HT1080 (cell line): ENCODE results near the gene TMC8. TPM values are rescaled to one million over a fixed set of nuclear protein-coding genes. Genes with fewer than 3 reads are reported as not detected.

Experiments used
- DNase-seq: peaks from one replicate; pipeline ENCODE4 v3.0.0-alpha.2; 2015; ENCODE audit warnings: low read depth
- total RNA-seq: library from RNA; depleted of rRNA; stranded (reverse); fragments of >200 nt; shearing (Covaris generic); gene quantifications from 2 replicates; pipeline ENCODE4 v1.2.3, GENCODE V29; 2014

The TMC8 gene
- total RNA-seq, 1 experiment from 2014 or later: 0.95 TPM

GRCh38 chr17:78122931-78123249 lies 7.7 kb upstream of the TMC8 start:
- DNase-seq: no peak

- DNase-seq: no peak
Measured at GRCh38 chr17:78123258-78123929, 7.2 kb upstream of the TMC8 start.

DNA sequence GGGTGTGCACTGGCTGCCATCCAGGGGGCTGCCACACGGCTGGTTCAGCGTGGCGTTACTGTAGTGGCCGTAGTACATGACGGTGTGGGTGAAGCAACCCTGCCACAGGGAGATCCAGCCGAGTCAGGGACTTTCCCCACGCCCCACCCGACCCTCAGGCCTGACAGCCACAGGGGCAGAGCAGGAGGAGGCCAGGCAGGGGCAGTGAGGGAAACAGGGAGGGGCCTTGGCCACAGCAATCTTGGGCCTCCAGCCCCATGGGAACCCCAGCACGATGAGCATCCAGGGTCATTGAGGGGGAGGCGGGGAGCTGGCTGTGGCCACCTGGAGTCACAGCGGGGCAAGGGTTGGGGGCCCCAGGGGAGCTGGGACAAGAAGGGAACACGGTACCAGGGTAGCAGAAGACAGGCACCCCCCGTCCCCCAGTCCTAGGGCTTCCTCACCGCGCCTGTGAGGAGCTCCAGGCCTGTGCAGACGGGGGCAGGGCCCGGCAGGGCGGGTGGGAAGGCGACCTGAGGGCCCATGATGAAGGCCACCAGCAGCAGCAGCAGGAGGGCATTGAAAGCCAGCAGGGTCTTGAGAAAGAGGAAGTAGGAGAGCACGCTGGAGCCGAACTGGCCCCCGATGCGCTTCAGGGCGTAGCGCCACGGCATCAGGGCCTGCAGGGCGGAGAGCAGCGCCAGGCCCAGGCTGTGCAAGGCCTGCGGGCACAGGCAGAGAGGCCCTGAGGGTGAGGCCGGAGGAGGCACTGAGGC lies 6.3 kb upstream of the TMC8 start:
- no peak for DNase-seq

DNA sequence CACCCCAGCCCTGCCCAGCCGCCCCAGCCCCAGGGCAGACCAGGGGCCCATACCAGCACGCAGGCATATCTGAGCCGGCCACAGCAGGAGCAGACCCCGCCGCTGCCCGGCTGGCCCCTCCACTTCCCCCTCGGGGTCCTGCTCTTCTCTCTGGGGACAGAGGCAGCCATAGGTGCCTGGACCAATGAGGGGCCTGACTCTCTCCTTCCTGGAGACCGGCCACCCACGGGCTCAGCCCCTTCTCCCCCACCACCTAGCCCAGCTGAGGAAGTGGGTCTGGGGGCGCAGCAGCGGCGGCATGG lies 5.8 kb upstream of the TMC8 start:
- no peak for DNase-seq

GRCh38 chr17:78125138-78125913 lies 5.2 kb upstream of the TMC8 start:
- no peak for DNase-seq

- DNase-seq: no peak
Measured at GRCh38 chr17:78125976-78126894, 4.3 kb upstream of the TMC8 start.

DNA sequence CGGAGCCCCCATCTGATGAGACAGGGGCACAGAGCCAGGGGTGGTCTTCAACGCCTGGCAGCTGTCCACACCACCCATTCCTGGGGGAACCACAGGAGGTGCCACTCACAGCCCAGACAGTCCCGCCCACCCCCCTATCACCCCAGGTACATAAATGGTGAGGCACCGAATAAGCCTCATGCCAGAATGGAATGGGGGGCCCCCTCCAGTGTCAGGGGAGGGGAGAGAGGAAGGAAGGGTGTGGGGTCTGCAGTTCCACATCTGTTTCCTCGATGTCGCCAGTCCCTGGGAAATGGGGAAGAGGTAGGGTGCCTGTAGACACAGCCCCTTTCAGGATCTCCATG lies 3.7 kb upstream of the TMC8 start:
- DNase-seq: no peak

DNA sequence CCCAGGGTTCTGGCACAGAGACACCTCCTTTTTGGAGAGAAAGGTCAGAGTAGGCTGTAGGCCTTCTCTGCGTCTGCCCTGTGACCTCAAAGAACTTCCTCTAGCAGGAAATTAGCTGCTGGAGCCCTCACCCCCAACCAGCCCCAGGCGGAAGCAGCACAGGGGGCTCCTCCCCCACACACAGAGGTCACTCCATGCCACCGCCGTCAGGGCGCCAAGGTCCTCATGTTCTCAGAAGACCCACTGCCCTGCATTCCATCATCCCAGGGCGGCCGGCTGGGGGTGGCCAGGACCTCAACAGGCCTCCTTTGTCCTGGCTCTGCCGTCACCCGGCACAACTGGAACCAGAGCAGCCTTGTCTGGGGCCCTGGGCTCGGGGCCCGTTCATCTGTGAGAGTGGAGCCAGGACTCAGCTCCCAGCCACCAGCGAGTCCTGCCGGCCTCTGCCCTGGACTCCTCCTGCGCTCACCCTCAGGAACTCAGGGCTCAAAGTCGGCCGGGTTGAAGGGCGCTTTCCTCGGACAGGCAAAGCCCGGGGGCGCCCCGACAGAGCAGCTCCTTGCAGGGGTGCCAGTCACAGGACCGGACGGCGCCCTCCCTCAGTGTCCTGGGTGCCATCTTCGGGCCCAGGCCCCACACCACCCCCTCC lies 3.2 kb upstream of the TMC8 start:
- DNase-seq: no peak

- DNase-seq: no peak
Measured at GRCh38 chr17:78127888-78128550, 2.6 kb upstream of the TMC8 start.

- DNase-seq: no peak
Measured at GRCh38 chr17:78128551-78129350, 1.8 kb upstream of the TMC8 start, which contains the start of gene TMC6. TMC6 (minus strand) TSS chr17:78128755; CDS start chr17:78126832, 1,923 bp downstream.

- no peak for DNase-seq
Measured at GRCh38 chr17:78129351-78130089, 1.1 kb upstream of the TMC8 start.

GRCh38 chr17:78130090-78130436 lies 508 bp upstream of the TMC8 start:
- no peak for DNase-seq

- DNase-seq: no peak
Measured at GRCh38 chr17:78131172-78132083, 857 bp downstream of the TMC8 start.

DNA sequence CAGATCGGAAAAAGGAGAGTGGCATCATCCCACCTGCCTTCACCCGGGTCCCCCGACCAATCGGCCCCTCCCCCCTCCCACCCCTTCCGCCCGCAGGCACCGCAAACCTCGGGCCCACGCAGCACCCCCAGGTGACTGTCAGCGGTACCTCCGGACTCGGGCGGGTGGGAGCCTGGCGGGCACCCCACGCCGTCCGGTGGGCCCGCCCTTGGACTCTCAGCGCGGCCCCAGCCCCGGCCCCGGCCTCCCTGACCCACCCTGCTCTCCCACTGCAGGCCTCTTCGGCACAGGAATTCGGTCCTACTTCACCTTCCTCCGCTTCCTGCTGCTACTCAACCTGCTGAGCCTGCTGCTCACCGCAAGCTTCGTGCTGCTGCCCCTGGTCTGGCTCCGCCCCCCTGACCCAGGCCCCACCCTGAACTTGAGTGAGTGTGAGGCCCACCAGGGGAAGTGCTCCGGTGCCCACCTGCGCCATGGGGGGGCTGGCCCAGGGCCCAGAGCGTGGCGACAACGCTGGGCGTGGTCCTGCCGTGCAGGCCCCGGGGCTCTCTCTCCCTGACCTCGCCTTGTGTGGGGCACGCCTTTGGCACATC lies 1.6 kb downstream of the TMC8 start:
- DNase-seq: no peak

DNA sequence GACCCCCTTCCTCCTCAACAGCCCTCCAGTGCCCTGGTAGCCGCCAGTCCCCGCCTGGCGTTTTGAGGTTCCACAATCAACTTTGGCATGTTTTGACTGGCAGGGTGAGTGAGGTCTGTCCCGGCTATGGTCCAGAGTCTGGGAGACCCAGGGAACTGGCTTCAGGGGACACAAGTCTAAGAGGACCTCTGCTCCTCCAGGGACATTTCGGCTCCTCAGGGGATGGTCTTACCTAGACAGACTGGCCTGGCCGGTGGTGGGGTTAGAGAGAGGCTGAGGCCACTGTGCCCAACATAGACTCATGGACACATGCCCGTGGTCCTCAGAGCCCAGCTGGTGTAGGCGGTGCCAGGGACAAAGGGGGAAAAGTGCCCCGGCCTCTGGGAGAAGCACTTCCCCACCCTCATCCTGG lies 2.2 kb downstream of the TMC8 start:
- DNase-seq: no peak

DNA sequence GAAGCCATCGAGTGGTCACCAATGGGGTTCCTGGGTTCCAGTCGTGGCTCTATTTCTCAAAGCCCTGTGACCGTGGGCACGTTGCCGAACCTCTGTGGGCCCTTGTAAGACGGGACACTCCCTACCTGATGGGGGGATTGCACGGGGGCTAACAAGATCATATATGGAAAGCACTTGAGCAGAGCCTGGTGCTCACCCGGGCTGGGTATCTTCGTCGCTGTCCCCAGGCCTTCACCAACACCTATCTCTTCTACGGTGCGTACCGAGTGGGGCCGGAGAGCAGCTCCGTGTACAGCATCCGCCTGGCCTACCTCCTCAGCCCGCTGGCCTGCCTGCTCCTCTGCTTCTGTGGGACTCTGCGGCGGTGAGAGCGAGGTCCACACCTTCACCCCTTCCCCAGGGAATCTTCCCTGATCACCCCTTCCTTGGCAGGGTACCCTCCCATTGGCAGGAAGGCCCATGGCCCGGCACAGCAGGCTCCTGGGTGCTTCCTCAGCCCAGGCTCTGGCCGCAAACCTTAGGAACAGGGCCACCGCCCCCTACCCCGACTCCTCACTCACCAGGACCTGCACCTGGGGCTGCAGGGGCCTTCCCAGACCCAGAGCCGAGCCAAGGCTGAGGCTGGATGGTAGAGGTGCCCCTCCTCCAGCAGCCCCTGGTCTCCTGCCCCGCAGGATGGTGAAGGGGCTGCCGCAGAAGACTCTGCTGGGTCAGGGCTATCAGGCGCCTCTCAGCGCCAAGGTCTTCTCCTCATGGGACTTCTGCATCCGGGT lies 2.8 kb downstream of the TMC8 start:
- no peak for DNase-seq
